ENCODE results near the gene GALNT17.

The GALNT17 gene

DNA sequence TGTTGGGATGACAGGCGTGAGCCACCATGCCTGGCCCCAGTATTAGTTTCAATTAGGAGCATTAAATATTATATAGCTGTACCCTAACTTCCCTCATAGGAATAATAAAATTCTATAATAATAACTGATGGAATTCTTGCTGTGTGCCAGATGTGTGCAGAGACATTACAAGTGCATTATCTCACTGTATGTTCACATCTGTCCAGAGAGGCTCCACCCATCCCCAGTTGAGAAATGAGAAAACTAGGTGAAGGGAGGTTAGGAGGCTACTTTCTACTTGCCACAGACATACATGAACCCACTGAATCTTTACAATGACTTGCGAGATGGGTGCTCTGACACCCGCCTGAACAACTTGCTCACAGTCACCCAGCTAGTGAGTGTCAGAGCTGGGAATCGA lies 3.2 kb downstream of the GALNT17 start:
- TF ChIP-seq EZH2phosphoT487 (IDR thresholded peaks at IDR 0.05; ENCODE audit: low read depth) (no peak), CTCF (IDR thresholded peaks at IDR 0.05; ENCODE audit: low read depth, low read length) (no peak)
- Histone ChIP-seq H3K4me2 (ENCODE audit: low read length) (no peak overlapping the region), H3K9ac (ENCODE audit: low read length) (no peak overlapping the region), H3K4me1 (ENCODE audit: low read length) (no peaks in the 10 kb centered on the region), H3K27me3 (ENCODE audit: low read depth, low read length) (no peaks in the 10 kb centered on the region), H3K27ac (ENCODE audit: low read length) (no peak overlapping the region), H2AFZ (ENCODE audit: low read depth, low read length) (no peak overlapping the region), H3K79me2 (ENCODE audit: low read length) (no peaks in the 10 kb centered on the region), H3K36me3 (replicated peaks; ENCODE audit: low read depth, low read length) (no peaks in the 10 kb centered on the region), H3K4me3 (ENCODE audit: low read length) (no peak overlapping the region), H3K9me3 (ENCODE audit: insufficient read depth, low read length) (no peaks in the 10 kb centered on the region), H4K20me1 (ENCODE audit: insufficient read depth, low read length) (no peaks in the 10 kb centered on the region)

DNA sequence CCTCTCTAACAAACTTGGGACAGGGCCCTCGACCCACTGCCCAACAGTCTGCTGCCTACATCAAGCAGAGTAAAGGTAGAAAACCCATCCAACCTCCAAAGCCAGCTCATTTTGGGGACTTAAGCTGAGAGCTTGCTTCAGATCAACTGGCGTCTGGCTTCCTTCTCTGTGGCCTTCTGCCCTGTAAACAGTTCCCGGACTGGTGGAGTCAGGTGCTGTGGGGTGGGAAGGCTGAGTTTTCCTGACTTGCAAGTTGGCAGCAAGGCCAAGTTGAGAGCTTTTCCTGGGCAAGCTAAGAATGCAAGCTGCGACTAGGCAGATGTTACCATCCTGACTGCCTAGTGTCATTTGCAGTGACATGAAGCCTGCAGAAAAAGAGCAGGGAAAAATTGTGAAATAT lies 3.7 kb downstream of the GALNT17 start:
- no peaks in the 10 kb centered on the region for H3K79me2 ChIP-seq (ENCODE audit: low read length)
- no peaks in the 10 kb centered on the region for H4K20me1 ChIP-seq (ENCODE audit: insufficient read depth, low read length)
- H3K27me3 ChIP-seq (ENCODE audit: low read depth, low read length) = no peaks in the 10 kb centered on the region
- H2AFZ ChIP-seq (ENCODE audit: low read depth, low read length) = no peak overlapping the region
- no peaks in the 10 kb centered on the region for H3K4me1 ChIP-seq (ENCODE audit: low read length)
- H3K9ac ChIP-seq (ENCODE audit: low read length) = no peak overlapping the region
- H3K4me2 ChIP-seq (ENCODE audit: low read length) = no peak overlapping the region
- no peak overlapping the region for H3K27ac ChIP-seq (ENCODE audit: low read length)
- no peaks in the 10 kb centered on the region for H3K36me3 ChIP-seq (replicated peaks; ENCODE audit: low read depth, low read length)
- no peak overlapping the region for H3K4me3 ChIP-seq (ENCODE audit: low read length)
- TF ChIP-seq CTCF (IDR thresholded peaks at IDR 0.05; ENCODE audit: low read depth, low read length) (no peak), EZH2phosphoT487 (IDR thresholded peaks at IDR 0.05; ENCODE audit: low read depth) (no peak)
- H3K9me3 ChIP-seq (ENCODE audit: insufficient read depth, low read length) = no peaks in the 10 kb centered on the region

DNA sequence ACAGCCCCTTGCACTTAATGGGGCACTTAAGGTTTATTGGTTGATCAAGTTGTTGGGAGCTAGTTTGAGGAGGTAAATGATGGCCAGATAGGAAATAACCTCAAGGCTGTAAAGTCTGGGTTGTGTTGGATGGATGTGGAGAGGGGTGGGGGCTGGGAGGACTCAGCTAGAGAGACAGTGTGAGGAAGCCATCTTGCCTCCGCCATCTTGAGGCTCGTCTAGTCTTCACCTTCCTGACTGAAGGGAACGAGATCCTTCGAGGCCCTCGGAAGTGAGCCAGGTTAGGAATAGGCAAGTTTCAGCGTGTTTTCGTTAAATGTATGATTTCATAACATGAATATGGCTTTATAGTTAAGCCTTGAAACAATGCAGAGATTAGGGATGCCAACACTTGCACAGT lies 5.5 kb downstream of the GALNT17 start:
- no peak overlapping the region for H3K4me2 ChIP-seq (ENCODE audit: low read length)
- H3K4me3 ChIP-seq (ENCODE audit: low read length) = no peak overlapping the region
- H3K36me3 ChIP-seq (replicated peaks; ENCODE audit: low read depth, low read length) = no peaks in the 10 kb centered on the region
- no peaks in the 10 kb centered on the region for H4K20me1 ChIP-seq (ENCODE audit: insufficient read depth, low read length)
- no peaks in the 10 kb centered on the region for H3K4me1 ChIP-seq (ENCODE audit: low read length)
- TF ChIP-seq CTCF (IDR thresholded peaks at IDR 0.05; ENCODE audit: low read depth, low read length) (no peak), EZH2phosphoT487 (IDR thresholded peaks at IDR 0.05; ENCODE audit: low read depth) (no peak)
- no peak overlapping the region for H2AFZ ChIP-seq (ENCODE audit: low read depth, low read length)
- no peaks in the 10 kb centered on the region for H3K27me3 ChIP-seq (ENCODE audit: low read depth, low read length)
- H3K27ac ChIP-seq (ENCODE audit: low read length) = no peak overlapping the region
- no peaks in the 10 kb centered on the region for H3K79me2 ChIP-seq (ENCODE audit: low read length)
- H3K9me3 ChIP-seq (ENCODE audit: insufficient read depth, low read length) = no peaks in the 10 kb centered on the region
- no peak overlapping the region for H3K9ac ChIP-seq (ENCODE audit: low read length)

DNA sequence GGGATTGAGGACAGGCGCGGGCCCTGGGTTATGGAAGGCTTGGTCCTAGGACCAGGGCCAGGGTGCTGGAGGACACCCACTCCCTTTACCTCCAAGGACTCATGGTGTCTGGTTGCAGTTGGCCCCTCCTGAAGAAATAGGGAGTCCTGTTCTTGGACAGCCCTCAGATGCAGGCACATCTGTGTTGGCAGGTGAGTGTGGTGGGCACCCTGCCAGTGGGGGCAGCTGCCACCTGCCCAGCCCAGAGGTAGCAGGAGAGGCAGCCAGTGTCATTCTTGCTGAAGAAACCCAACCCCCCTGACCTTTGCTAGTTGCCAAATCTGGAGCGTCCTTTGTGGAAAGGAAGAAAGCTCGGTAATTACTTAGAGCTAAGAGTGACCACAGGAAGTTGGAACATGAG lies 8.3 kb downstream of the GALNT17 start:
- Histone ChIP-seq H3K4me1 (ENCODE audit: low read length) (no peaks in the 10 kb centered on the region), H3K36me3 (replicated peaks; ENCODE audit: low read depth, low read length) (no peaks in the 10 kb centered on the region), H3K79me2 (ENCODE audit: low read length) (no peaks in the 10 kb centered on the region), H3K9me3 (ENCODE audit: insufficient read depth, low read length) (no peaks in the 10 kb centered on the region), H3K4me3 (ENCODE audit: low read length) (no peak overlapping the region), H3K27ac (ENCODE audit: low read length) (no peak overlapping the region), H3K4me2 (ENCODE audit: low read length) (no peak overlapping the region), H2AFZ (ENCODE audit: low read depth, low read length) (no peak overlapping the region), H4K20me1 (ENCODE audit: insufficient read depth, low read length) (no peaks in the 10 kb centered on the region), H3K27me3 (ENCODE audit: low read depth, low read length) (no peaks in the 10 kb centered on the region), H3K9ac (ENCODE audit: low read length) (no peak overlapping the region)
- no peak for TF ChIP-seq EZH2phosphoT487 (IDR thresholded peaks at IDR 0.05; ENCODE audit: low read depth)
- no peak for TF ChIP-seq CTCF (IDR thresholded peaks at IDR 0.05; ENCODE audit: low read depth, low read length)
